AG08396 (cell line): ENCODE measurements around the gene AHRR.

Source experiments
- DNase-seq: peaks from one replicate; pipeline ENCODE4 v3.0.0; 2012; ENCODE audit warnings: low spot score, mixed read lengths

The AHRR gene

DNA sequence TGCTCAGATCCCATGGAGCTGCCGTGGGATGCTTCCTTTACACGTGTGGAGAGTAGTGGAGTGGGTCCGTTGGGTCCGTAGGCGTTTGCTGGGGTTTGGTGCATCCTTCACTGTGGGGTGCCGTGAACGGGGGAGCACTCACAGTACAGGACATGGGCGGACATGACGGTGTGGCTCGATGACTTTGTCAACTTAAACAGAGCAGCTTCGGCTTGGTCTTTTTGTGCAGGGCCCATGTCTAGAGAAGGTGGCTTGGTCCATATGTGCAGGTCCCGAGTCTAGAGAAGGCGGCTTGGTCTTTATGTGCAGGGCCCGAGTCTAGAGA lies 95.1 kb downstream of the AHRR start:
- DNase-seq: no peak

DNA sequence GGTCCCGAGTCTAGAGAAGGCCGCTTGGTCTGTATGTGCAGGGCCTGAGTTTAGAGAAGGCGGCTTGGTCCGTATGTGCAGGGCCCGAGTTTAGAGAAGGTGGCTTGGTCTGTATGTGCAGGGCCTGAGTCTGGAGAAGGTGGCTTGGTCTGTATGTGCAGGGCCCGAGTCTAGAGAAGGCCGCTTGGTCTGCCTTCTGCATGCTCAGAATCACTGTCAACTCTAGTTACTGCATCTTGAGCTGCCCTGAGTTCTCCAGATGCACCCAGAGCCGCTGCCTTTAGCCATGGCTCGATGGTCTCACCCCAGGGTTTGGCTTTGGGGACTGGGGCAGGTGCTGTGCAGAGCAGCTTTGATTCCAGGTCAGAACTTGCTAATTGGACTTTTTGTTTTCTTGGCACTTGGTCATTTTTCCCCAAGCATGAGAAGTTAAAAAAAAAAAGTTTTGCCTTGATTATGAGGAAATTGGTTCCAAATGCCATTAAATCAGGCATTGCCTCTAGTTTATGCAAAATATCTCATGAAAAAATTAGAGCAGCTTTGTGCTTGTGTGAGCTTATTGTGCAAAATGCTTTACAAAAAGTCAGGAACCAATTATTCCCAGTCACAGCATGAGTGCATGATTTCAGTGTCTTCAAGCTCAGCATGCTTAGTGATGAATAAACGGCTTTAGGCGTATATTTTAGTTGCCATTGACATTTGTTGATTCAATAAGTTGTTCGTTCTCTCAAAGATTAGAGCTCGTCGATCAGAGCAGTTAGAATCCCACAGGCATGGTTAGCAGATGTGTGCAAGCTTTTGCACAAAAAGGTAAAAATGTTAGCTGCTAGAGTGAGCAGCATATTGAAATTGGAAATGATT lies 96.0 kb downstream of the AHRR start:
- no peak for DNase-seq

DNA sequence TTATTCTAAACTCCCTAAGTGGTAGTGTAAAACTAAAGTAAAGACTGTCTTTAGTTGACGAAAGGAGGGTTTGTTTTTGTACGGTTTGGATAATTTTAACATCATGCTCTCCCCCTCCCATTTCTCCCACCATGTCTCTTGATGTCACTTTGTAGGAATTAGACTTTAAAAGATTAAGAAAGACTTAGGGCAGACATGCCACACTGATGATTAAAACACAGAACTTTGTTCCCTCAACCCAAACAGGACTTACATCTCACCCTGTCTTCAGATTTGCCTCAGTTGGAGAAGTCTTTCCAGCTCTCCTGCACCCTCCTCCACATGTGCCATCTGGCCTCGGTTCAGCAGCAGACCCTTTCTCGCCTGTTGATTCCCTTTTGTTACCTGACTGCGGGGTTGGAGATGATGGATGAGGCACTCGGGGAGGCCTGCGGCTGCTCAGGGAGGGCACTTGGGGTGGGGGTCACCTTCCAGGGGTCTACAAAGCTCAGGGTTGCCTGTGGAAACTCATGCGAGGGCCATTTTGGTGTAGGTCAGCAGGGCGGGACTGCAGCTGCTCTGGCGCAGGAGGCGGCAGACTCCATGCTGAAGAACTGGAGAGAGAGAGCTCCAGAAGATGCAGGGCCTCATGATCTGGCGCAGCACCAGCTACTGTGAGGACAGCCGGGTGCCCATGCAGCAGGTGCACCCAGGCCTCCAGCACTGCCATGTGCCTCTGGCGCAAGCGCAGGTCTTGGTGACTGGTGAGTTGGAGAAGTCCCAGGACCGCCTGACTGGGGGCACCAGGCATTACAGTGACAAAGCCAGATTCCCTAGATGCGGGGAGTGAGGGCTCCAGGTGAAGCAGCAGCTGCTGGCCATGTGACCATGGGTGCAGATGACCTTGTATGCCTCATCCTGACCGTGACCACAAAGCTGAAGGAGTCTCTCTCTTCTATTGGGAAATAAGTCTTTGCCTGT lies 96.9 kb downstream of the AHRR start:
- DNase-seq: no peak

- DNase-seq: no peak
Observed at GRCh38 chr5:419970-420369, 98.5 kb downstream of the AHRR start.

DNA sequence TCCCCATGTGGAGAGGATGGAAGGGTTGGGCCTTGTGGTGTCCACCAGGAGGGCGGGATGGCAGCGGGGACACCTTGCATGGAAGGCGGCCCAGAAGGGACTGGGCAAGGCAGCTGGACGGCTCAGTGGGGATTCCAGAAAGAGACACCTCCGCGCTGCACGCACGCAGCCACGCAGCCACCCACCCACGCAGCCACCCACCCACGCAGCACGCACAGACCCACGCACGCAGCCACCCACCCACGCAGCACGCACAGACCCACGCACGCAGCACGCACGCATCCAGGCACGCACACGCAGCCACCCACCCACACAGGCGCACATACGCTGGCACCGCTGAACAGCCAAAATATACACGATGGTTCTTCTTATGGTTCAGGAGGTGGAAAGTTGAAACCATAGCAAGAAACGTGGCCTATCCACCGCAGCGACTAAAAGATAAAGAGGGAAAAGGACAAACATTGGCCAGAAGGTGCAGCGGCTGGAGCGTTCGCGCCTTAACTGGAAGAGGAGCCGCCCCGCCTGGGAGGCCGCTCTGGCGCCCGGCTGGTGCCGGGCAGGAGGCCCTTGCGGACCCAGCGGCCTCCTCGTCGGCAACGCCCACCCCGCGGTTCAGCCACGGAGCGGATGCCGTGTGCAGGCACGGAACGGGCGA lies 99.2 kb downstream of the AHRR start:
- DNase-seq: no peak

DNA sequence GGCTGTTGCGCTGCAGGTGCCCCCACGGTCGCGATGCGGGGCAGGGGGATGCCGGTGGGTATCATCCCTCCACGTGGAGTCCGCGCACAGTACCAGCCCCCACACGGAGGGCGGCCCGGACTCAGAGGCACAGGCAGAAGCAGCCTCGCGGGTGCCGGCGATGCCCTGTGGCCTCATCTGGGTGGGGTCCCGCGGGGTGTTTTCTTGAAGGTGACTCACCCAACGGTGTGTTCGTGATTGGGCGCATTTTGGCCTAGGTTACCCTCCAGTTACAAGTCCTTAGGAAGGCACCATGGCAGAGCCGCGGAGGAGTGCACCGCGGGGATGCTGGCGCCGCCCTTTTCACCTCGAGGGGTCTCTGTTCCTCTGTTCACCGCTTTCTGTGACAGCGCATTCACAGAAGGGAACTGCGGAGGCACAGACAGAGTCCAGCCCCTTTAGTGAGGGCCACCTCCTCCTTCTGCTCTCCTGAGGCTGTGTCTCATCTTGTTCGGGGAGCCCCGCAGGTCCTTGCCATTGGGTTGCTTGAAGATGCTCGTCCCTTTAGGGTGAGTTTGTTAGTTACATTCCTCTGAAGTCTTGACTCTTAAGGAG lies 99.9 kb downstream of the AHRR start:
- no peak for DNase-seq

- no peak for DNase-seq
Observed at GRCh38 chr5:421901-422300, 100.4 kb downstream of the AHRR start.

- no peak for DNase-seq
Observed at GRCh38 chr5:422323-423232, 101.1 kb downstream of the AHRR start.

DNA sequence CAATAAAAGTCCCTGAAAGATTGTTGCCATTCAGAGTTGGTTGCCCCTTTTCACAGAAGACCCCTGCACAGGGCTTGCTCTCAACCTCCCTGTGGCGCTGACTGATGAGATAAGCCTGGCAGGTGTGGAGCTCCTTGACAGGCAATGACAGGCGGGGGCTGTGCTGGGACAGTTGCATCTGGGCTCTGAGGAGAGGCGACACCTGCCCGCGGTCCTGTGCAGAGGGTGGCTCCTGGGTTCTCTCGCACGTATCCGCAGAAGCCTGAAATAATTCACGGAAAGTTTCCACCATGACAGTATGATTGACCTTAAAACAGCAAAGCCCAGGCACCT lies 101.7 kb downstream of the AHRR start:
- no peak for DNase-seq

DNA sequence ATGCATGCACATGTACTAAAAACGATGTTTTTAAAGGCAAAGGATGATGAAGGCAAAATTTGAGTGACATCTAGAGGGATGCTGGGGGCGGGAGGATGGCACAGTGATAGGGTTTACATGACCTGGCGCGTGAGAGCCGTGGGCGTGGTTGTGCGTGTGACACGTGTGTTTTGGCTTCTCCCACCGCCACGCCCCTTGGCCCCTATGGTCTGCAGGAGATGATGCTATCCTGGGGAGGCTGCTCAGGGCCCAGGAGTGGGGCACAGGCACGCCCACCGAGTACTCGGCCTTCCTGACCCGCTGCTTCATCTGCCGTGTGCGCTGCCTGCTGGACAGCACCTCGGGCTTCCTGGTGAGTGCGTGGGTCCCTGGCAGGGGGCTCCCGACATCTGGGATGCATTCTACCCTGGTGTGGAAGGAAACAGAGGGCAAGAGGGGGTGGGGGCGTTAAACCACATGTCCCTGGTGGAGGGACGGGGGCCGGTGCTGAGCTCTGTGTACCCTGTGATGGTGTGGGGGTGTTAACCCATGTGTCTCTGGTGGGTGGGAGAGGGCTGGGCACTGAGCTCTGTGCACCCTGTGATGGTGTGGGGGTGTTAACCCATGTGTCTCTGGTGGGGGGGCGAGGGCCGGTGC lies 102.2 kb downstream of the AHRR start:
- DNase-seq: no peak

- DNase-seq: peak; percentile 61
Observed at GRCh38 chr5:424301-425110, 103.0 kb downstream of the AHRR start.

DNA sequence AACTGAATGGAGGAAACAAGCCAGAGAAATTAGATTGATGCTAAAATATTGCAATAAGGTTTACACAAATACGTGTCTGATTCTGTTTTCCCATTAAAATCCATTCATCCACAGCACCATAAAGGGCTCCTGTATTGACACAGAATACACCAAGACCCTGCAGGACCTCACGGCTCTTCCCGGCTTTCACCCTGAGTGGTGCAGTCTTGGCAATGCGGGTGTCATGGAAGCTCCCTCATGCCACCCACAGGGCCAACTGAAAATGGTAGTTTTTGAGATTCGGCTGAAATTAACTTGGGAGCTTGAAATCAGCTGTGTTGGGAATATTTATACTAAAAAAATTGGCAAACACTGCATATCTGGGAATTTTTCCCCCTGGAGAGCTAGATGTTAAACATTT lies 104.2 kb downstream of the AHRR start:
- DNase-seq: no peak

GRCh38 chr5:426392-426976 lies 105.0 kb downstream of the AHRR start:
- no peak for DNase-seq

GRCh38 chr5:427415-428087 lies 106.0 kb downstream of the AHRR start:
- no peak for DNase-seq

DNA sequence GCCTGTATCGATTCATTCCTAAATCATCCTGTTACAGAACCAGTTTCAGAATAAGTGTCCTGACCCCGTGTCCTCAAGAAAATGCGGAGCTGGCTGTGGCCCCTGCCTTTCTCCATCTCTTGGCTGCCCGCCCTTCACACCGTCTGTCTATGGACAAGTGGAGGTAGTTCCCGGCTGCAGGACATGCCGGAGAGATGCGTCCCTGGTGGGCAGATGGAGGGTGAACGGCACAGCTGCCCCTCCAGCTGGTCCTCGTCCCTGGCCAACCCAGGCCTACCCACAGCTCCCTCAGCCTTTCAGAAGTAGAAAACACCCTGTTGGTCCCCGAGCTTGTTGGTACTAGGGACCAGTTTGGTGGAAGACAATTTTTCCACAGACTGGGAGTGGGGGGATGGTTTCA lies 106.7 kb downstream of the AHRR start:
- DNase-seq: no peak

DNA sequence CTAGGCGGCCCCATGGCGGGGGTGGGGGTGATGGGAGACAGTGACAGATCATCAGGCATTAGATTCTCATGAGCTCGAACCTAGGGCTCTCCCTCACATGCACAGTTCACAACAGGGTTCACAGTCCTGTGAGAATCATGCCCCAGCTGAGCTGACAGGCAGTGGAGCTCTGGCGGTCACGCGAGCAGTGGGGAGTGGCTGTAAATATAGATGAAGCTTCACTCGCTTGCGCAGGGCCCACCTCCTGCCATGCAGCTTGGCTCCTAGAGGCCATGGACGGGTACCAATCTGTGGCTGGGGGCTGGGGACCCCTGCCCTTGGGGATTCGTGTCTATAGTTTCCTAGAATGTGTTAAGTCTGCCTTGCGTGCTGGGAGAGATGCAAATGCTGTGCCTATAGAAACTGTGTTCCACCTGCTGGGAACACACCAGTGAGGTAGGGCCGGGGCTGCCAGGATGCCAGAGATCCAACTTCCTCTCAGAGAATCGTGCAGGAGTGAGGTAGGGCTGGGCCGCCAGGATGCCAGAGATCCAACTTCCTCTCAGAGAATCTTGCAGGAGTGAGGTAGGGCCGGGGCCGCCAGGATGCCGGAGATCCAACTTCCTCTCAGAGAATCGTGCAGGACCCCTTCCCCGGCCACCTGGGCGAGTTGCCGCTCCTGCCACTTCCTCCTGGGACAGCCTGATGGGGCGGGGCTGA lies 107.4 kb downstream of the AHRR start:
- DNase-seq: no peak

DNA sequence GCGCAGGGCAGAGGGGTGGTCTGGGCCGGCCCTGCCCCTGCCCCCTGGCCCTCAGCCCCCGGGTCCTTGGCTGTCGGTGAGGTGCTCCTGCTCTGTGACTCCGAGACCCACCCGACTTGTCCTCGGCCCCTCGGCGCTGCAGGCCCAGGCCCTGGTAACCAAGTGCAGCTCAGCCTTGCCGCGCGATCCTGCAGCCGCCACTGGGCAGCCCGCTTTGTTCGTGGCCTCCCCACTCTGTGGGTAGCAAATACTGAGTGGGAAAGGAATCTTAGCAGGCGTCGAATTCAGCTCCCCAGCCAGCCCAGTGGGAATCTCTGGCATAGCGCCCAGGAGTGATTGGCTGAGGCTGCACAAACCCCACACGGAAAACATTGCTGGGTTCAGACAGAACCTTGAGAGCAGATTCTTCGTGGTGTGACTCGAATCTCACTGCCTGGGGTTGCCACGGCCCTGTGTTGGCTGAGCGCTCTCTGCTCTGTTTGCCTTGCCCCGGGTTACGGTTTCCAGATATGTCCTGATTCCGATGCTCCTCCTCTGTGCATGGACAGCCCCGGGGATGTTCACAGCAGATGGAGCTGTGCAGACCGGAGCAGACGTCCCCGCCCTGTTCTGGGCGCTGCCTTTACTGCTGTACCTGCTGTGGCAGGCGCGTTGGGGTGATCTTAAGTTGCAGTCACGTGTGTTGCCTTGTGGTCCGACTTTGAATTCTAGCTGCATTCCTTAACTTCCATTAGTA lies 108.1 kb downstream of the AHRR start:
- DNase-seq: peak; percentile 89
